T47D (cell line): Measurements from ENCODE around the gene LHB.
"Not testable (repeated sequence)": the region's sequence is repeated elsewhere in the genome, so short reads cannot be mapped to it uniquely, and the experiment has no call there.

Experiments
- DNase-seq, 2 experiments: peaks; one replicate each; pipeline versions ENCODE4 v3.0.0 to v3.0.0-alpha.2; 2011 to 2012; ENCODE audit warnings: low read depth in 1 of 2, low spot score in 1 of 2
- JUND ChIP-seq: IDR thresholded peaks from 2 replicates; pipeline ENCODE4 v1.6.1; 2012; ENCODE audit warnings: low read depth
- in situ Hi-C: cut with HindIII; loops from 2 replicates; pipeline ENCODE4 v1.10.0; 2016; ENCODE audit warnings: low sequenced_read_pairs, low pct_unique_long_range_greater_than_20kb

Gene LHB

GRCh38 chr19:49020931-49021895 is 4.3 kb upstream of the LHB start:
- in situ Hi-C loops = no loop called here
- no peak for TF ChIP-seq JUND
- DNase-seq = no peak

DNA sequence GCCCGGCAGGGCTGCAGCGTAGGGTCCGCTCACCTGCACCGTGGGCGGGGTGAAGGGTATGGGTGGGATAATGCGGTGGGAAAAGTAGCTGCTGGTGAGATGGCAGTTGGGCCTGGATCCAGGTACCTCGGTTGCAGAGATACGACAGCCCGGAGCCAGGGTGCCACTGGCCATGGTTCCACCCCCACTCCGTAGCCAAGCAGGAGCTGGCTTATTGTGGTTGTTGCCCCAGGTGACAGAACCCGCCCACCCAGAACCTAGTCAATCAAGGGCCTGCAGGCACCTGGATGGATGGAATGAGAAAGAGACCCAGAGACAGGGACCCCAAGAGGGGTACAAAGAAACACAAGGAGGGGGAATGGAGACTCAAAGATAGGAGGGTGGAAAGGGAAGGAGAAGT is 3.5 kb upstream of the LHB start:
- no peak for DNase-seq
- TF ChIP-seq JUND = no peak
- in situ Hi-C loops = no loop called here

GRCh38 chr19:49019242-49019932 is 2.5 kb upstream of the LHB start:
- peak; percentile 74 to 75 for DNase-seq
- in situ Hi-C loops = no loop called here

GRCh38 chr19:49018388-49019241 is 1.7 kb upstream of the LHB start:
- DNase-seq, in situ Hi-C loops: not testable (repeated sequence)

More at GRCh38 chr19:49019242-49019932, 2.5 kb upstream of the LHB start:
- no peak for TF ChIP-seq JUND

GRCh38 chr19:49017666-49018351 is 918 bp upstream of the LHB start:
- no peak for TF ChIP-seq JUND

DNA sequence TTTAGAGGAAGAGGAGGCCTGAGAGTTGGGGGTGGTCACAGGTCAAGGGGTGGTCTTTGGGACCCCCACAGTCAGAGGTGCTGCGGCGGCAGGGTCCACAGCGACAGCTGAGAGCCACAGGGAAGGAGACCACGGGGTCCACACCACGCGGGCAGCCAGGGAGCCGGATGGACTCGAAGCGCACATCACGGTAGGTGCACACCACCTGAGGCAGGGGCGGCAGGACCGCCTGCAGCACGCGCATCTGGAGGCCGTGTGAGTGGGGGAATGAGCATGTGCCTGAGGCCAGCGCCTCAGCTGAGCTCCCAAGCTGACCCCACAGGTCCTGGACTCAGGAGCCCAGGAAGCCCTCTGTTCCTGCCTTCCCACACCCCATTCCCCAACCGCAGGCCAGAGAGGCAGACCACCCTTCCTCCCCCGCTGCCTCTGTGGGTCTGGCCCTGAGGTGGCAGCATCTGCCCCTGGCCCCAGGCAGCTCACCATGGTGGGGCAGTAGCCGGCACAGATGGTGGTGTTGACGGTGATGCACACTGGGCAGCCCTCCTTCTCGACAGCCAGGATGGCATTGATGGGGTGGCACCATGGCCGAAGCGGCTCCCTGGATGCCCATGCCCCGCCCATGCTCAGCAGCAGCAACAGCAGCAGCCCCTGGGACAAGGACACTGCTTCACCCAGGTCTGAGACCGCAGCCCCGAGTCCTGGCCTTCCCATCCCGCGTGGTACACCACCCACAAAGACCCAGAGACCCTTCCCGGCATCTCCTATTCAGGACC is 638 bp downstream of the LHB start:
- no peak for TF ChIP-seq JUND
- in situ Hi-C loops = no loop called here
- DNase-seq = no peak

More at GRCh38 chr19:49017666-49018351, 918 bp upstream of the LHB start:
- DNase-seq = peak in 1 of 2 experiments; percentile 45
- in situ Hi-C loops = no loop called here

DNA sequence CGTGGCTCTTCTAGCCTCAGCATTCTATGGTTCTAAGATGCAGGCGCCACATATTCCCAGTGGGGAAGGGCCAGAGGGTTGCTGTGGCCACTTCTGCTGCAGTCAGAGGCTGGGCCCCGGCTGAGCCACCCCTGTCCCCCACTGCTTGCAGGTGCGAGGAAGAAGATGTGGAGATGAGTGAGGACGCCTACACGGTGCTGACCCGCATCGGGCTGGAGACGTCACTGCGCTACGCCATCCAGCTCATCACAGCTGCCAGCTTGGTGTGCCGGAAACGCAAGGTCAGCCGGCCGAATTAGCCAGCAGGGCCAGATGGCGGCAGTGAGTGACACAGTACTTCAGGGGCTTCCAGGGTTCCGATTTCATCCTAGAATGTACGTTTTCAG is 2.0 kb downstream of the LHB start:
- in situ Hi-C loops = no loop called here
- DNase-seq = no peak
- no peak for TF ChIP-seq JUND

DNA sequence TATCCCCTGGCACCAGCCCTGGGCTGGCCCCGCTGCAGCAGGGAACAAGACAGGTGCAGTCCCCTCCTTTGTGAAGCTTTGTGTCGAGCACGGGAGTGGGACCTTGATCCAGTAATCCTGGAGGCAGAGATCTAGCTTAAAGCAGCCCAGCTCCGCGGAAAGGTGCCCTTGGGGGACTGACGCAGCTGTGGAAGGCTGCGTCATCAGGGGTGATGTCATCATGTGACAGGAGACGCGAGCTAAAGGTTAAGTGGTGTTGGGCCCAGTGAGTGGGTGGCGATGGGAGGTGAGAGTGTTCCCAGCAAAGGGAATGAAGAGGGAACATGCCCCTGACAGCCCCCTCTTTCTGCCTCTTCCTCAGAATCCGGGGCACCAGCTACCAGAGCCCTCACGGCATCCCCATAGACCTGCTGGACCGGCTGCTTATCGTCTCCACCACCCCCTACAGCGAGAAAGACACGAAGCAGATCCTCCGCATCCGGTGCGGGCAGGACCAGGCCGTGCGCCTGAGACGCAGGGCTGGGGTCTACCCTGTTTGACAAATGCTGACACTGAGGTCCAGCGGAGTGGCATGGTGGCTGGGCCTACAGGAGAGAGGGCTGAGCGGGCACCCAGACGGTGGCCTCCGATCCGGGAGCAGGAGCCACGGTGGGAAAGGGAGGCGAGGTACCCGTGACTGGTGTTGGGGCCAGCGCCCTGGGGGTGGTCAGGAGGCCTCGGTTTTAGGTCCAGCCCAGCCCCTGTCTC is 2.6 kb downstream of the LHB start:
- in situ Hi-C loops = no loop called here

GRCh38 chr19:49011194-49011593 is 5.7 kb downstream of the LHB start:
- DNase-seq = no peak
- TF ChIP-seq JUND = no peak
- in situ Hi-C loops = no loop called here

More for the DNA sequence above, 2.6 kb downstream of the LHB start:
- no peak for DNase-seq
- TF ChIP-seq JUND = no peak

DNA sequence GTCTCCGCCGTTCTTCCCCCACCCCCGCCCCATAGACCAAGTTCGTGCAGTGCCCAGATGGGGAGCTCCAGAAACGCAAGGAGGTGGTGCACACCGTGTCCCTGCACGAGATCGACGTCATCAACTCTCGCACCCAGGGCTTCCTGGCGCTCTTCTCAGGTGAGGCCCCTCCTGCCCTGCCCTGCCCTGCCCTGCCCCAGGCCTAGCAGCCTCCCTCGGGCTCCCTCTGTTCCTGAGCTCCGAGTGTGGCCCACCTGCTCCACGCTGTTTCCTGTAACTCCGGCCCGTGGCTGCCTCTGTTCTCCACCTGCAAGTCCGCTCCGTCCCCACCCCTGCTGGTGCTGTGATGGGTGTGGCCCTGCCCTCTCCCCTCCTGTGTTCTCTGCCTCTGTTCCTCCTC is 6.4 kb downstream of the LHB start:
- in situ Hi-C loops = no loop called here
- TF ChIP-seq JUND = no peak
- no peak for DNase-seq

DNA sequence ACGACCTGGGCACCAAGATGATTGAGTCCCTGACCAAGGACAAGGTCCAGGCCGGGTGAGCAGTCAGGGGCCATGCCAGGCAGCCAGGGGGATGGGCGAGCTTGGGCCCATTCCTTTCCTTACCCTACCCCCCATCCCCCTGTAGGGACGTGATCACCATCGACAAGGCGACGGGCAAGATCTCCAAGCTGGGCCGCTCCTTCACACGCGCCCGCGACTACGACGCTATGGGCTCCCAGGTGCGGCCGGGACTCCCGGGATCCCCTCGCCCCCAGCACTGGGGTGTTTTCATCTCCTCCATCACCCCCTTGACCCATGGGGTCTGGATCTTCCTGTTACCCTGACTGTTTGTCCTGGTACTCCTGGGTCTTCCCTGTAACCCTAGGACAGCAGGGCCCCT is 7.1 kb downstream of the LHB start:
- DNase-seq = no peak
- no peak for TF ChIP-seq JUND
- in situ Hi-C loops = no loop called here
